HepG2 (cell line): ENCODE measurements around the gene ATAD1. TPM values are rescaled to one million over a fixed set of nuclear protein-coding genes. Genes with fewer than 3 reads are reported as not detected.
A peak's percentile ranks its signal among the peaks of the same experiment; 100 is the strongest.

Source experiments
- AGO2 ChIP-seq: fragments of 200-400 bp; formaldehyde crosslinking; optimal IDR thresholded peaks from 2 replicates; pipeline ENCODE3; 2017; ENCODE audit warnings: mild to moderate bottlenecking, low read depth, low read length, moderate library complexity
- ATF7-NPFF ChIP-seq: sonication (generic); formaldehyde crosslinking; IDR thresholded peaks from 2 replicates; pipeline ENCODE4 v1.8.1; 2023; ENCODE audit warnings: mild to moderate bottlenecking, low read depth, missing genetic modification reagents, moderate library complexity
- E2F5 ChIP-seq: sonication (generic); formaldehyde crosslinking; conservative IDR thresholded peaks from 2 replicates; pipeline ENCODE4 v1.4.0; 2020; ENCODE audit warnings: missing genetic modification reagents
- ETS1 ChIP-seq: sonication (generic); formaldehyde crosslinking; IDR thresholded peaks from 2 replicates; pipeline ENCODE4 v1.4.0; 2020; ENCODE audit warnings: missing genetic modification reagents
- MAZ ChIP-seq, 2 experiments: sonication (generic) in 1 of 2; formaldehyde crosslinking in 1 of 2; IDR thresholded peaks; 2 replicates each; pipeline versions ENCODE4 v1.5.0 to v1.6.1; 2012 to 2020; ENCODE audit warnings: low read depth in 2 of 2, mild to moderate bottlenecking in 2 of 2, borderline replicate concordance in 1 of 2, improper control_type of control experiment in 1 of 2, low read length in 1 of 2, missing genetic modification reagents in 1 of 2, moderate library complexity in 1 of 2
- MTA1 ChIP-seq: sonication (generic); formaldehyde crosslinking; IDR thresholded peaks from 2 replicates; pipeline ENCODE4 v1.4.0; 2020; ENCODE audit warnings: missing genetic modification reagents, mild to moderate bottlenecking, borderline replicate concordance
- MXI1 ChIP-seq: IDR thresholded peaks from 3 replicates; pipeline ENCODE4 v1.6.1; 2012; ENCODE audit warnings: low read depth, low read length, inconsistent platforms, borderline replicate concordance
- NCOA2 ChIP-seq: sonication (generic); formaldehyde crosslinking; IDR thresholded peaks from 2 replicates; pipeline ENCODE4 v1.8.0; 2022; ENCODE audit warnings: inconsistent platforms
- PHF21A ChIP-seq: sonication (generic); formaldehyde crosslinking; IDR thresholded peaks from 2 replicates; pipeline ENCODE4 v1.5.0; 2020; ENCODE audit warnings: mild to moderate bottlenecking, missing genetic modification reagents
- RORA ChIP-seq: sonication (generic); formaldehyde crosslinking; IDR thresholded peaks from 2 replicates; pipeline ENCODE4 v1.5.0; 2020; ENCODE audit warnings: mild to moderate bottlenecking, missing genetic modification reagents, moderate library complexity
- SALL2 ChIP-seq: sonication (generic); formaldehyde crosslinking; IDR thresholded peaks from 2 replicates; pipeline ENCODE4 v1.8.1; 2023; ENCODE audit warnings: mild to moderate bottlenecking, missing genetic modification reagents, inconsistent platforms
- SNRNP70 ChIP-seq: fragments of 200-400 bp; formaldehyde crosslinking; IDR thresholded peaks from 2 replicates; pipeline ENCODE4 v1.6.1; 2017; ENCODE audit warnings: mild to moderate bottlenecking, low read depth, low read length, moderate library complexity
- TBL1XR1 ChIP-seq: fragments of 150-350 bp; IDR thresholded peaks from 2 replicates; pipeline ENCODE4 v1.6.1; 2014; ENCODE audit warnings: borderline replicate concordance, low read length; ENCODE audit not compliant: partially characterized antibody
- TEAD2 ChIP-seq: sonication (generic); formaldehyde crosslinking; IDR thresholded peaks from 2 replicates; pipeline ENCODE4 v1.9.0; 2021; ENCODE audit warnings: missing genetic modification reagents
- WIZ ChIP-seq: sonication (generic); formaldehyde crosslinking; IDR thresholded peaks from 2 replicates; pipeline ENCODE4 v1.5.1; 2020; ENCODE audit warnings: mild to moderate bottlenecking, missing genetic modification reagents
- XRCC5 ChIP-seq: fragments of 200-400 bp; formaldehyde crosslinking; optimal IDR thresholded peaks from 2 replicates; pipeline ENCODE3; 2017; ENCODE audit warnings: mild to moderate bottlenecking, low read length
- ZNF207 ChIP-seq: fragments of 450-650 bp; IDR thresholded peaks from 2 replicates; pipeline ENCODE4 v1.6.1; 2016; ENCODE audit warnings: antibody characterized with exemption, borderline replicate concordance
- ZNF274 ChIP-seq: sonication (generic); formaldehyde crosslinking; IDR thresholded peaks from 2 replicates; pipeline ENCODE4 v1.5.1; 2020; ENCODE audit warnings: mild to moderate bottlenecking, missing genetic modification reagents
- ZNF280B ChIP-seq: sonication (generic); formaldehyde crosslinking; IDR thresholded peaks from 2 replicates; pipeline ENCODE4 v1.5.0; 2020; ENCODE audit warnings: missing genetic modification reagents, mild to moderate bottlenecking, borderline replicate concordance
- ZNF329 ChIP-seq: sonication (generic); formaldehyde crosslinking; IDR thresholded peaks from 2 replicates; pipeline ENCODE4 v1.9.0; 2021; ENCODE audit warnings: low read depth, mild to moderate bottlenecking, missing genetic modification reagents
- ZSCAN29 ChIP-seq: sonication (generic); formaldehyde crosslinking; conservative IDR thresholded peaks from 2 replicates; pipeline ENCODE4 v1.4.0; 2020; ENCODE audit warnings: mild to moderate bottlenecking, missing genetic modification reagents
- polyA plus RNA-seq, 8 experiments: library from polyadenylated mRNA; depleted of rRNA in 3 of 8; stranded (reverse) in 7 of 8; unstranded in 1 of 8; fragments of >200 nt; fragmentation: Illumina TruSeq in 4 of 8; extraction: Trizol in 4 of 8; gene quantifications; 2 replicates each; pipeline versions ENCODE4 v1.2.1 to v1.2.3, GENCODE V29; 2011 to 2016; ENCODE audit warnings: low read depth in 4 of 8, missing spikeins in 1 of 8, mixed read lengths in 1 of 8; ENCODE audit not compliant: insufficient read depth in 1 of 8
- total RNA-seq, 5 experiments: library from RNA; depleted of rRNA; stranded (reverse); fragments of >200 nt; fragmentation: Illumina TruSeq; extraction: Trizol; gene quantifications; 2 replicates each; pipeline ENCODE4 v1.2.3, GENCODE V29; 2016; ENCODE audit warnings: low read depth in 1 of 5

ATAD1 gene
- total and polyA plus RNA-seq, 2 of the 13 experiments (the other 11 are each of a cell fraction or from before 2014, with no cell fraction given): 14.9 to 28.2 TPM

GRCh38 chr10:87863053-87863943 lies 45.3 kb upstream of the ATAD1 start, which contains the start of the genes KLLN and PTEN (continued):
- TF ChIP-seq WIZ (CRISPR knock-in tag): no peak
- no peak for TF ChIP-seq RORA (CRISPR knock-in tag)
- peak; percentile 26 for TF ChIP-seq TBL1XR1
- peak; percentile 59; the same call in 1 of the 2 replicates for TF ChIP-seq SALL2
- no peak for TF ChIP-seq ZNF280B (CRISPR knock-in tag)
- no peak for TF ChIP-seq ZNF207
- no peak for TF ChIP-seq TEAD2
- TF ChIP-seq AGO2: no peak
- TF ChIP-seq ZNF329 (CRISPR knock-in tag): 0 out of 2 replicates have a peak, but pooled peaks have one; percentile 76
- peak; percentile 47; the same call in 1 of the 2 replicates for TF ChIP-seq E2F5 (CRISPR knock-in tag)
- no peak for TF ChIP-seq ETS1
- peak; percentile 82; the same call in 1 of the 2 replicates for TF ChIP-seq ZNF274
- peak; percentile 76; the same call in 1 of the 2 replicates for TF ChIP-seq ZSCAN29 (CRISPR knock-in tag)
- TF ChIP-seq MTA1 (CRISPR knock-in tag): peak; percentile 97
- TF ChIP-seq ATF7-NPFF (CRISPR knock-in tag): peak; percentile 98
- TF ChIP-seq SNRNP70: no peak
- TF ChIP-seq MAZ (IDR thresholded peaks at IDR 0.05; ENCODE audit: borderline replicate concordance, low read depth, low read length): peak; percentile 73; the same call in 1 of the 2 replicates
- peak; percentile 98 for TF ChIP-seq MAZ (CRISPR knock-in tag; IDR thresholded peaks at IDR 0.05; ENCODE audit: low read depth)
- TF ChIP-seq XRCC5: peak; percentile 89
- TF ChIP-seq PHF21A (CRISPR knock-in tag): peak; percentile 90
- TF ChIP-seq NCOA2 (CRISPR knock-in tag): peak; percentile 59; the same call in 1 of the 2 replicates
- TF ChIP-seq MXI1: peak; percentile 14; the same call in 1 of the 3 replicates
